ENCODE results near the gene NPFF. TPM values are rescaled to one million over a fixed set of nuclear protein-coding genes. Genes with fewer than 3 reads are reported as not detected.

The NPFF gene
- total RNA-seq, 2 donors from 2014 or later, result not detected

DNA sequence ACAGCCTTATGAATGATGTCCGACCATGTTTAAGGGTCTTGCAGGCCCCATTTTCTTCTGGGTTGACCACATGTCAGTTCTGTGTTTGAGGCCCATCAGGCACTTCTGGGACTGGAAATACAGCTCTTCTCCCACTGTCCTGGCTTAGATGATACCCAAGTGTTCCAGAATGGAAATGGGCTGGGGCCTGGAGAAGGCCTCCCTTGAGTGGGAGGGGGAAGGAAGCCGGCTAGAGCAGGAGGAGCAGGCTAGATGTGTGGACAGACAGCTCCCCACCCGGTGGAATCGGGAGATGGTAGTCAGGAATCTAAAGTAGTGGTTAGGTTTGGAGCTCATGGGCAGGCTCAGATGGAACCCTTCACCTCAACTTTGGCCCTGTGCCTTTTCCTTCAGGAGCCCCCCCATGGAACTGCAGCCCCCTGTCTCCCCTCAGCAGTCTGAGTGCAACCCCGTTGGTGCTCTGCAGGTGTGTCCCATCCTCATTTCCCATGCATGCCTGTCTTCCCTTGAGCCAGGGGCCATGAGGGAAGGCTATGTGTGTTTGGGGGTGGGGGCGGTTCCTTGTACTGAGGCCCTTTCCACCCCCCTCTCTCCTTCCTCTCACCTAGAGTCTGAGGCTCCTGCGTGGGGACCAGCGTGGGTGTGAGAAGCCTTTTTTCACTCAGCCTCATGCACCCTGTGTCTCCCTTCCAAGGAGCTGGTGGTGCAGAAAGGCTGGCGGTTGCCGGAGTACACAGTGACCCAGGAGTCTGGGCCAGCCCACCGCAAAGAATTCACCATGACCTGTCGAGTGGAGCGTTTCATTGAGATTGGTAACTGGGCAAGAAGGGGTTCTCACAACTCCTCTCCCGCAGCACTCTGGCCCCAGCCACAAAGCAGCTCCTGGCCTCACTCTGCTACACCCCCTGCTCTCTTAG lies 3.0 kb downstream of the NPFF start:
- H3K36me3 Mint-ChIP-seq (ENCODE audit: low read depth), result peaks cover 29% of the 10 kb centered on the region
- DNase-seq, result no peak
- Histone ChIP-seq H3K4me1 (ENCODE audit: control insufficient read depth, insufficient read depth, low read length) (peaks cover 7% of the 10 kb centered on the region), H3K27me3 (ENCODE audit: control insufficient read depth, insufficient read depth, low read length, poor library complexity, severe bottlenecking) (no peaks in the 10 kb centered on the region), H3K4me3 (ENCODE audit: low read length) (no peak overlapping the region), H3K36me3 (ENCODE audit: control insufficient read depth, insufficient read depth, low read length) (peaks cover 36% of the 10 kb centered on the region), H3K9me3 (ENCODE audit: control insufficient read depth, low read length) (no peaks in the 10 kb centered on the region), H3K9ac (ENCODE audit: extremely low read depth, low read length, poor library complexity, severe bottlenecking) (no peak overlapping the region), H3K27ac (ENCODE audit: low read depth, low read length) (no peak overlapping the region)
- H3K4me3 Mint-ChIP-seq, result no peak overlapping the region
- peak overlapping the region; percentile 25 for H3K27ac Mint-ChIP-seq
- TF ChIP-seq, protein P1, sequence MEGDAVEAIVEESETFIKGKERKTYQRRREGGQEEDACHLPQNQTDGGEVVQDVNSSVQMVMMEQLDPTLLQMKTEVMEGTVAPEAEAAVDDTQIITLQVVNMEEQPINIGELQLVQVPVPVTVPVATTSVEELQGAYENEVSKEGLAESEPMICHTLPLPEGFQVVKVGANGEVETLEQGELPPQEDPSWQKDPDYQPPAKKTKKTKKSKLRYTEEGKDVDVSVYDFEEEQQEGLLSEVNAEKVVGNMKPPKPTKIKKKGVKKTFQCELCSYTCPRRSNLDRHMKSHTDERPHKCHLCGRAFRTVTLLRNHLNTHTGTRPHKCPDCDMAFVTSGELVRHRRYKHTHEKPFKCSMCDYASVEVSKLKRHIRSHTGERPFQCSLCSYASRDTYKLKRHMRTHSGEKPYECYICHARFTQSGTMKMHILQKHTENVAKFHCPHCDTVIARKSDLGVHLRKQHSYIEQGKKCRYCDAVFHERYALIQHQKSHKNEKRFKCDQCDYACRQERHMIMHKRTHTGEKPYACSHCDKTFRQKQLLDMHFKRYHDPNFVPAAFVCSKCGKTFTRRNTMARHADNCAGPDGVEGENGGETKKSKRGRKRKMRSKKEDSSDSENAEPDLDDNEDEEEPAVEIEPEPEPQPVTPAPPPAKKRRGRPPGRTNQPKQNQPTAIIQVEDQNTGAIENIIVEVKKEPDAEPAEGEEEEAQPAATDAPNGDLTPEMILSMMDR (conservative IDR thresholded peaks at IDR 0.05), result no peak
- no peaks in the 10 kb centered on the region for H3K27me3 Mint-ChIP-seq (ENCODE audit: insufficient read depth)
- WGBS, 2 experiments (ENCODE audit: insufficient coverage in 1 of 2, insufficient read length in 1 of 2), result 93 to 97% methylated on average over 5 to 13 of the region's 14 CpGs
- H3K4me1 Mint-ChIP-seq, result peaks cover 14% of the 10 kb centered on the region
- no peaks in the 10 kb centered on the region for H3K9me3 Mint-ChIP-seq

DNA sequence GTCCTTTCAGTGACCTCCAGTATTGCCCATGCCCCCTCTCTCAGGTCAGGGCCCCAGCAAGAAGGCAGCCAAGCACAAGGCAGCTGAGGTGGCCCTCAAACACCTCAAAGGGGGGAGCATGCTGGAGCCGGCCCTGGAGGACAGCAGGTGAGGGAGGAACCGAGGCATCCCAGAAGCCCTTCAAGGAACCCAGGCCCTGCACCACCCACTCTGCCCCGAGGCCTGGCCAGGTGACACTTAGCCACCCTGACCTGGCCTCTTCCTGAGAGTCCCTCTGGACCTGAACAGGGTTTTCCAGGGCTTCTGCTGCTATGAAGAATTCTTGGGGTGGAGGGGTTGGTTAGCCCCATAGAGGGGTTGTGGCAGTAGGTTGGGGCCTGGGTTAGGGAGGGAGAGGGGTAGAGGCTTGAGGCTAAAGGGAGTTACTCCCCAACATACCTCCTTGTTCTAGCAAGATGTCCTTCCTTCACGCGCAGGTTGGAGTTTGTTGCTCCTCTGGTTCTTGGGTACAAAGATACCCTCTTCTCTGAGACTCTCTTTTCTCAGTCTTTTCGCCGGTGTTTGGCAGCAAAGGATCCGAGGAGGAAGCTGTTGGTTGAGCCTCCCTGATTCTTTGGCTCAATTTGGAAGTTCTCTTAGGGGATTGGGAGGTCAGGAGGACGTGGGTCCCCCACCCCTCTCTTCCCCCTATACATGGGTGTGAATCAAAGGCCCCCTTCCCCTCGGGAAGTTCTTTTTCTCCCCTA lies 4.1 kb downstream of the NPFF start:
- H3K27ac ChIP-seq (ENCODE audit: low read depth, low read length), result no peak overlapping the region
- no peak overlapping the region for H3K4me3 Mint-ChIP-seq
- H3K4me3 ChIP-seq (ENCODE audit: low read length), result no peak overlapping the region
- TF ChIP-seq, protein P1 (conservative IDR thresholded peaks at IDR 0.05), result no peak
- 87 to 100% methylated on average over 2 to 10 of the region's 10 CpGs for WGBS, 2 experiments (ENCODE audit: insufficient coverage in 1 of 2, insufficient read length in 1 of 2)
- H3K4me1 Mint-ChIP-seq, result peaks cover 19% of the 10 kb centered on the region
- H3K9me3 ChIP-seq (ENCODE audit: control insufficient read depth, low read length), result no peaks in the 10 kb centered on the region
- no peaks in the 10 kb centered on the region for H3K27me3 Mint-ChIP-seq (ENCODE audit: insufficient read depth)
- H3K9me3 Mint-ChIP-seq, result no peaks in the 10 kb centered on the region
- H3K36me3 ChIP-seq (ENCODE audit: control insufficient read depth, insufficient read depth, low read length), result peaks cover 36% of the 10 kb centered on the region
- H3K4me1 ChIP-seq (ENCODE audit: control insufficient read depth, insufficient read depth, low read length), result peaks cover 7% of the 10 kb centered on the region
- H3K27me3 ChIP-seq (ENCODE audit: control insufficient read depth, insufficient read depth, low read length, poor library complexity, severe bottlenecking), result no peaks in the 10 kb centered on the region
- no peak for DNase-seq
- peaks cover 29% of the 10 kb centered on the region for H3K36me3 Mint-ChIP-seq (ENCODE audit: low read depth)
- H3K27ac Mint-ChIP-seq, result no peak overlapping the region
- no peak overlapping the region for H3K9ac ChIP-seq (ENCODE audit: extremely low read depth, low read length, poor library complexity, severe bottlenecking)

- DNase-seq, result no peak
- peak overlapping the region; percentile 99 for H3K27ac Mint-ChIP-seq
- peaks cover 7% of the 10 kb centered on the region for H3K4me1 ChIP-seq (ENCODE audit: control insufficient read depth, insufficient read depth, low read length)
- H3K36me3 ChIP-seq (ENCODE audit: control insufficient read depth, insufficient read depth, low read length), result peaks cover 36% of the 10 kb centered on the region
- no peaks in the 10 kb centered on the region for H3K27me3 ChIP-seq (ENCODE audit: control insufficient read depth, insufficient read depth, low read length, poor library complexity, severe bottlenecking)
- H3K27me3 Mint-ChIP-seq (ENCODE audit: insufficient read depth), result peaks cover 2% of the 10 kb centered on the region
- TF ChIP-seq, protein P1 (conservative IDR thresholded peaks at IDR 0.05), result no peak
- peaks cover 29% of the 10 kb centered on the region for H3K36me3 Mint-ChIP-seq (ENCODE audit: low read depth)
- H3K27ac ChIP-seq (ENCODE audit: low read depth, low read length), result no peak overlapping the region
- peak overlapping the region; percentile 88 for H3K9ac ChIP-seq (ENCODE audit: extremely low read depth, low read length, poor library complexity, severe bottlenecking)
- 92 to 95% methylated on average over 8 to 9 of the region's 9 CpGs for WGBS, 2 experiments (ENCODE audit: insufficient coverage in 1 of 2, insufficient read length in 1 of 2)
- H3K4me1 Mint-ChIP-seq, result peaks cover 19% of the 10 kb centered on the region
- H3K9me3 ChIP-seq (ENCODE audit: control insufficient read depth, low read length), result no peaks in the 10 kb centered on the region
- H3K9me3 Mint-ChIP-seq, result no peaks in the 10 kb centered on the region
- H3K4me3 Mint-ChIP-seq, result peak overlapping the region; percentile 79
- peak overlapping the region; percentile 85 for H3K4me3 ChIP-seq (ENCODE audit: low read length)
Observed at GRCh38 chr12:53502331-53502730, 5.0 kb downstream of the NPFF start.

All from endodermal cell (in vitro differentiated cells).